Endothelial cell of umbilical vein (primary cell): ENCODE data around the gene GRIA4. TPM values are rescaled to one million over a fixed set of nuclear protein-coding genes. Genes with fewer than 3 reads are reported as not detected.
A peak's percentile ranks its signal among the peaks of the same experiment; 100 is the strongest.

Experiments used
- BruUV-seq: library from RNA; stranded (reverse); fragments of 400-500 nt; replicated peaks from 2 replicates; lab custom pipeline; 2021; lab: Mats Ljungman, UMichigan
- CTCF ChIA-PET: fragments of 300-600, 350-600 bp; sonication (Branson Sonifier 250); formaldehyde crosslinking; loops from one replicate; lab custom pipeline; 2021; ENCODE audit warnings: antibody characterized with exemption, inconsistent platforms; lab: Charles Lee
- POLR2A ChIA-PET: fragments of 300-600, 350-600 bp; sonication (Branson Sonifier 250); formaldehyde crosslinking; loops from one replicate; lab custom pipeline; 2021; ENCODE audit warnings: antibody characterized with exemption, inconsistent platforms; lab: Charles Lee
- DNase-seq: peaks from one replicate; pipeline ENCODE4 v3.0.0-alpha.2; 2011; ENCODE audit warnings: low read depth, low spot score
- FAIRE-seq: peaks from 2 replicates; lab custom pipeline; 2011; peaks lifted over from hg19 to GRCh38; lab: Jason Lieb, UNC
- H2AFZ ChIP-seq: 2 replicates; pipeline ENCODE4 v1.6.0; 2012; ENCODE audit warnings: low read depth, low read length, control low read depth, inconsistent platforms
- H3K27ac ChIP-seq: 2 replicates; pipeline ENCODE4 v1.5.1; 2011; ENCODE audit warnings: low read depth, mild to moderate bottlenecking, control low read depth, low read length, moderate library complexity; ENCODE audit not compliant: insufficient read depth
- H3K27me3 ChIP-seq, 2 experiments: 2 replicates each; pipeline versions ENCODE4 v1.6.0 to v1.6.1; 2011; ENCODE audit warnings: low read length in 2 of 2, mixed read lengths in 1 of 2; ENCODE audit not compliant: control insufficient read depth in 2 of 2, insufficient read depth in 2 of 2
- H3K36me3 ChIP-seq, 2 experiments: 2 replicates in 1 of 2; 3 replicates in 1 of 2; pipeline ENCODE4 v1.5.1; 2011; ENCODE audit warnings: low read length in 2 of 2, mild to moderate bottlenecking in 1 of 2, moderate library complexity in 1 of 2; ENCODE audit not compliant: control insufficient read depth in 2 of 2, insufficient read depth in 2 of 2; ENCODE audit errors: extremely low read depth in 1 of 2
- H3K4me1 ChIP-seq: 3 replicates; pipeline ENCODE4 v1.5.1; 2011; ENCODE audit warnings: mild to moderate bottlenecking, low read length; ENCODE audit not compliant: control insufficient read depth, insufficient read depth; ENCODE audit errors: extremely low read depth
- H3K4me2 ChIP-seq: 2 replicates; pipeline ENCODE4 v1.6.1; 2011; ENCODE audit warnings: low read length, control low read depth, mixed read lengths; ENCODE audit not compliant: insufficient read depth
- H3K4me3 ChIP-seq, 3 experiments: fragments of 200-600 bp in 1 of 3; sonication (generic), shearing (Covaris generic) in 1 of 3; replicated peaks in 1 of 3; 2 replicates each; pipeline ENCODE4 v1.5.1; 2011 to 2016; ENCODE audit warnings: control low read depth in 3 of 3, low read length in 3 of 3, mild to moderate bottlenecking in 2 of 3, inconsistent platforms in 1 of 3, low read depth in 1 of 3, moderate library complexity in 1 of 3; ENCODE audit not compliant: insufficient read depth in 1 of 3
- H3K79me2 ChIP-seq: 2 replicates; pipeline ENCODE4 v1.6.0; 2012; ENCODE audit warnings: low read length, inconsistent platforms; ENCODE audit not compliant: control insufficient read depth, insufficient read depth
- H3K9ac ChIP-seq: replicated peaks from 2 replicates; pipeline ENCODE3; 2011; ENCODE audit warnings: low read length, control low read depth; ENCODE audit not compliant: insufficient read depth; ENCODE audit errors: extremely low read depth
- H3K9me1 ChIP-seq: replicated peaks from 3 replicates; pipeline ENCODE4 v1.6.0; 2011; ENCODE audit warnings: mild to moderate bottlenecking, low read length; ENCODE audit not compliant: control insufficient read depth, insufficient read depth; ENCODE audit errors: extremely low read depth
- H3K9me3 ChIP-seq: replicated peaks from 2 replicates; pipeline ENCODE4 v1.5.1; 2012; ENCODE audit warnings: low read length, inconsistent platforms; ENCODE audit not compliant: control insufficient read depth, insufficient read depth
- H4K20me1 ChIP-seq: replicated peaks from 2 replicates; pipeline ENCODE3; 2011; ENCODE audit warnings: mild to moderate bottlenecking, low read length; ENCODE audit not compliant: control insufficient read depth, insufficient read depth; ENCODE audit errors: extremely low read depth
- EZH2 ChIP-seq: IDR thresholded peaks from 2 replicates; pipeline ENCODE4 v1.6.1; 2012; ENCODE audit warnings: borderline replicate concordance, low read depth, mild to moderate bottlenecking, moderate library complexity, low read length, inconsistent platforms; ENCODE audit not compliant: severe bottlenecking
- FOS ChIP-seq: IDR thresholded peaks from 2 replicates; pipeline ENCODE4 v1.6.1; 2011; ENCODE audit warnings: mild to moderate bottlenecking, low read length, moderate library complexity, borderline replicate concordance; ENCODE audit not compliant: insufficient read depth
- GATA2 ChIP-seq: IDR thresholded peaks from 2 replicates; pipeline ENCODE4 v1.7.0; 2011; ENCODE audit warnings: low read depth, mild to moderate bottlenecking, moderate library complexity, mixed read lengths, low read length; ENCODE audit not compliant: insufficient read length, insufficient read depth
- JUN ChIP-seq: IDR thresholded peaks from 2 replicates; pipeline ENCODE4 v1.6.1; 2011; ENCODE audit warnings: borderline replicate concordance, low read depth; ENCODE audit not compliant: insufficient read length, insufficient read depth
- MYC ChIP-seq: IDR thresholded peaks from one replicate; pipeline ENCODE4 v1.6.1; 2011; ENCODE audit warnings: mild to moderate bottlenecking, low read depth, low read length
- POLR2A ChIP-seq: IDR thresholded peaks from 2 replicates; pipeline ENCODE4 v1.6.1; 2012; ENCODE audit warnings: low read depth, mild to moderate bottlenecking, control low read depth, low read length
- POLR2AphosphoS5 ChIP-seq: IDR thresholded peaks from 2 replicates; pipeline ENCODE4 v1.6.1; 2012; ENCODE audit warnings: low read depth, mild to moderate bottlenecking, control low read depth, low read length, moderate library complexity; ENCODE audit not compliant: insufficient read depth
- dilution Hi-C: fragments of 300-500 bp; cut with MboI; formaldehyde crosslinking; loops from one replicate; pipeline ENCODE4 v1.15.0; 2019; ENCODE audit warnings: low sequenced_read_pairs; ENCODE audit not compliant: extremely low pct_ligation_motif_present
- intact Hi-C: fragments of 100-400 bp; cut with micrococcal nuclease; formaldehyde crosslinking; loops from one replicate; pipeline ENCODE4 v1.10.0; 2022
- polyA plus RNA-seq, 4 experiments: library from polyadenylated mRNA; depleted of rRNA in 3 of 4; stranded (reverse) in 3 of 4; unstranded in 1 of 4; fragments of >200 nt; gene quantifications; 2 replicates each; pipeline versions ENCODE4 v1.2.1 to v1.2.3, GENCODE V29; 2011 to 2012; ENCODE audit warnings: missing spikeins in 1 of 4
- total RNA-seq: library from RNA; stranded (reverse); gene quantifications from 2 replicates; pipeline ENCODE4 v1.2.3, GENCODE V29; 2021
- TF ChIP-seq, protein P1 (sequence below), 2 donors: IDR thresholded peaks; 1 replicate in 1 of 2; 2 replicates in 1 of 2; pipeline ENCODE4 v1.5.1; 2011; ENCODE audit warnings: low read length in 2 of 2, mild to moderate bottlenecking in 2 of 2, moderate library complexity in 2 of 2, control low read depth in 1 of 2, inconsistent platforms in 1 of 2, low read depth in 1 of 2; ENCODE audit not compliant: insufficient read depth in 1 of 2; ENCODE audit errors: extremely low read depth in 1 of 2
- TF ChIP-seq, protein P2 (sequence below): IDR thresholded peaks from 2 replicates; pipeline ENCODE4 v1.6.1; 2011; ENCODE audit not compliant: insufficient read depth, insufficient read length

The GRIA4 gene
- total and polyA plus RNA-seq, 2 donors (not counting 3 experiments of a cell fraction or from before 2014, with no cell fraction given) = not detected

DNA sequence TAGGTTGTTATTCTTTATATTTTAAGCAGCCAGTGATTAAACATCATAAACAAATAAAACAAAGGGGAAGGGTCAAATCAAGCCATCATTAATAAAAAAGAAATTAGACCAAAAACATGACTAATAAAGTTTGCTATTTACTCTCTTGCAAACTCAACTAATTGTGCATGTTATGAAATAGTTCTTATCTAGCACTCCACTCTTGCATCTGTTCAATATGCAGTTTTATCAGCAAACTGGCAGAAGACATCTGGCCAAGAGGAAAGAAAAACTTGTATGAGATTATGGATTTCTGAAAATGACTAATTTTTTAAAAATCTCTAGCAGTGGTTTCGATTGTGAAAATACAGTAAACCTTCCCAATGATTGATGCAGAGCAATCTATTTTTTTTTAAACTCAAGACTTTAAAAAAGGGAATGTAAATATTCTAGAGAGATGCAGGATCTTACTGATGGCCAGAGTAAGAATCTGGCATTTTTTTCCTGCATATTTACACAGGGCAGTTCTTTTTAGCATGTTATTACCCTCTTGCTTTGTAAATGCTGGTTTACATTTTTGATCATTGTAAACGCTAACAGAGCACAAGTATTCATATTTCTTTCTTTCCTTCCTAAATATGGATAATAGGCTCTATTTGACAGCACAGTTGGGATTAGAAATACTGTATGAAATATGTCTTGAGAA lies 83.3 kb downstream of the GRIA4 start:
- Histone ChIP-seq H3K27ac (no peak overlapping the region), H3K4me3 (no peak overlapping the region), H2AFZ (no peak overlapping the region), H3K27me3 (no peaks in the 10 kb centered on the region), H3K9me3 (no peaks in the 10 kb centered on the region), H3K36me3 (no peaks in the 10 kb centered on the region), H3K9me1 (no peaks in the 10 kb centered on the region), H3K79me2 (no peaks in the 10 kb centered on the region), H4K20me1 (no peaks in the 10 kb centered on the region), H3K4me2 (no peak overlapping the region), H3K9ac (no peak overlapping the region), H3K4me1 (no peaks in the 10 kb centered on the region)
- TF ChIP-seq FOS (no peak), EZH2 (no peak), POLR2AphosphoS5 (no peak), JUN (no peak), MYC (no peak), GATA2 (no peak), POLR2A (no peak)
- TF ChIP-seq, protein P1, sequence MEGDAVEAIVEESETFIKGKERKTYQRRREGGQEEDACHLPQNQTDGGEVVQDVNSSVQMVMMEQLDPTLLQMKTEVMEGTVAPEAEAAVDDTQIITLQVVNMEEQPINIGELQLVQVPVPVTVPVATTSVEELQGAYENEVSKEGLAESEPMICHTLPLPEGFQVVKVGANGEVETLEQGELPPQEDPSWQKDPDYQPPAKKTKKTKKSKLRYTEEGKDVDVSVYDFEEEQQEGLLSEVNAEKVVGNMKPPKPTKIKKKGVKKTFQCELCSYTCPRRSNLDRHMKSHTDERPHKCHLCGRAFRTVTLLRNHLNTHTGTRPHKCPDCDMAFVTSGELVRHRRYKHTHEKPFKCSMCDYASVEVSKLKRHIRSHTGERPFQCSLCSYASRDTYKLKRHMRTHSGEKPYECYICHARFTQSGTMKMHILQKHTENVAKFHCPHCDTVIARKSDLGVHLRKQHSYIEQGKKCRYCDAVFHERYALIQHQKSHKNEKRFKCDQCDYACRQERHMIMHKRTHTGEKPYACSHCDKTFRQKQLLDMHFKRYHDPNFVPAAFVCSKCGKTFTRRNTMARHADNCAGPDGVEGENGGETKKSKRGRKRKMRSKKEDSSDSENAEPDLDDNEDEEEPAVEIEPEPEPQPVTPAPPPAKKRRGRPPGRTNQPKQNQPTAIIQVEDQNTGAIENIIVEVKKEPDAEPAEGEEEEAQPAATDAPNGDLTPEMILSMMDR (IDR thresholded peaks at IDR 0.05; ENCODE audit: extremely low read depth in 1 of 2, insufficient read depth in 1 of 2, low read depth in 1 of 2, low read length in 2 of 2) = no peak
- TF ChIP-seq, protein P2, sequence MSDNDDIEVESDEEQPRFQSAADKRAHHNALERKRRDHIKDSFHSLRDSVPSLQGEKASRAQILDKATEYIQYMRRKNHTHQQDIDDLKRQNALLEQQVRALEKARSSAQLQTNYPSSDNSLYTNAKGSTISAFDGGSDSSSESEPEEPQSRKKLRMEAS = no peak
- no TSS peak for BruUV-seq
- ChIA-PET POLR2A (no interaction called here), CTCF (no interaction called here)
- DNase-seq (peak; percentile 21), FAIRE-seq (no peak)
- intact Hi-C loops = no loop called here
- dilution Hi-C loops = no loop called here
